H54 (cell line): ENCODE measurements around the gene ARHGAP42.

Source experiments
- DNase-seq: peaks from one replicate; pipeline ENCODE4 v3.0.0; 2011; ENCODE audit warnings: low spot score, mixed read lengths; ENCODE audit not compliant: insufficient read length
- FAIRE-seq: peaks from 3 replicates; lab custom pipeline; 2011; peaks lifted over from hg19 to GRCh38; lab: Jason Lieb, UNC
- POLR2A ChIP-seq: IDR thresholded peaks from 2 replicates; pipeline ENCODE4 v1.6.1; 2011; ENCODE audit warnings: low read depth, mild to moderate bottlenecking, low read length

ARHGAP42 gene

DNA sequence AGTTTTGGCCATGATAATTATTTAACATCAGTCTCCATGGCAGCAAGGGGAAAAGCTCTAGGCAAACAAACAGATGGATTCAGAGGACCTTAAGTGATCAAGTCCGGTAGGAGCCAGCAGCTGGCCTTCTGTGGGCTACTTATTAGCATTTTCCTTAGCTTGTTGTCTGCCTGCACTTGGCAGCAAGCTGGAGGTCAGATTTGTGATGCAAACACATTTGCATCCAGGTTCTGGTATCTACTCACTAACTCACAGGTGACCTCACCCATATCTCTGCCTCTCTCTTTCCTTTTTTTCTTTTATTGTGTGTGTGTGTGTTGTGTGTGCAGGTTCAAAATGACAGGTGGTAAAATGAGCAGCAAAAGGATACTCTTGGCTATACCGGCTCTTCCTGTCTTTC lies 32.3 kb downstream of the ARHGAP42 start:
- no peak for TF ChIP-seq POLR2A
- FAIRE-seq: no peak
- DNase-seq: no peak

GRCh38 chr11:100719809-100720221 lies 32.7 kb downstream of the ARHGAP42 start:
- peak; percentile 91 for FAIRE-seq
- DNase-seq: peak; percentile 21
- no peak for TF ChIP-seq POLR2A

GRCh38 chr11:100726680-100727079 lies 39.6 kb downstream of the ARHGAP42 start:
- no peak for DNase-seq
- no peak for TF ChIP-seq POLR2A
- no peak for FAIRE-seq

- no peak for FAIRE-seq
- TF ChIP-seq POLR2A: no peak
- no peak for DNase-seq
Measured at GRCh38 chr11:100727410-100727809, 40.3 kb downstream of the ARHGAP42 start.

DNA sequence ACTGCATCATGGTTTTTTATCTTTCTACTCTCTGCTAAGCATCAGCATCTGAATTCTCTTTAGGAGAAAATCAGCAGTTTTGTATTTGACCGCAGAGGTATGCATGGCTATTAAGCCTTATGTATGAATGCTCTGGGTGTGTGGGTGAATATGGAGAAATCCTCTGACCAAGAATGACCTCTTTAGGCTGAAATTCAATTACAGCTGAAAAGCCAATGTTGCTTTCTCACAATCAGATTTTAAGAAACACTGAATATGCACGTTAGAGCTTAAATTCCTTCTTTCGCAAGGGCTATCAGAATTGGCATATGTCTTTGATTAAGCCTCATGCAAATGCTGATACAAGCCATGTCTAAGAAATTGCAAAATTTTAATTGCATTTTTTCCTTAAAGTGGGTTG lies 43.2 kb downstream of the ARHGAP42 start:
- no peak for DNase-seq
- no peak for FAIRE-seq
- TF ChIP-seq POLR2A: no peak

- FAIRE-seq (no peak), DNase-seq (no peak)
- TF ChIP-seq POLR2A: no peak
Measured at GRCh38 chr11:100731471-100731870, 44.4 kb downstream of the ARHGAP42 start.

GRCh38 chr11:100732949-100733348 lies 45.9 kb downstream of the ARHGAP42 start:
- no peak for FAIRE-seq
- DNase-seq: no peak
- no peak for TF ChIP-seq POLR2A

GRCh38 chr11:100734743-100735527 lies 47.8 kb downstream of the ARHGAP42 start:
- no peak for FAIRE-seq
- TF ChIP-seq POLR2A: no peak
- no peak for DNase-seq

DNA sequence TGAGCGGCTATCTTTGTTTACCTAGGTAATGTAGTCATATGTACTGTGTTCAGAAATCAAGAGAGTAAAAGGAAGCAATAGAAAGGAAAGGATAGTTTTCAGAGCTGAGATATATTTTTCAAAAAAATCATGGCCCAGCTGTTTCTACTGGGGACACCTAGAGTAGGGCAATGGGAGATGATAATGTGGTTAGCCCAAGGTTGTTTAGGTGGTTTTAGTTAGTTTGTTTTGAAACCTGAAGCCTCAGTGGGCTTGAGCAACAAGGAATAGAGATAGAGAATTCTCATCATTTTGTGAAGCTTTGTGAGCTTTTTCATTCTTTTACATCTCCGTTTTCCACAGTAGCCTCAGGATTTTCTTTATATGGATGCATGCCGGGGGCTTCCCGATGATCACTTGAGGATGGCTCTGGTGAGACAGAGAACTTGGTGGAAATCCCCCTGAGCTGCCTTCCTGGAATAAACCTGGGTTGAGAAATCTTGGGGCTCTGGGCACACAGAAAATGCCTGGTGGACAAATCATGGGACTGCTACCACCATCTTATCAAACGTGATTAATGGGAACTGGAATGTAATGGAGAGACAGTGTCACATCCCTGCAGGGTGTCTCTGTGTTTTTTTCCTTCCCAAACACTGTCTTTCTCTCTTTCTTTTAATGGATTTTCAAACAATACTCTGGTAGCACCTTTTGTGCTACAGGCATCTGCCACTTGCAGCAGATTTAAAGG lies 49.0 kb downstream of the ARHGAP42 start:
- no peak for DNase-seq
- no peak for TF ChIP-seq POLR2A
- FAIRE-seq: no peak

DNA sequence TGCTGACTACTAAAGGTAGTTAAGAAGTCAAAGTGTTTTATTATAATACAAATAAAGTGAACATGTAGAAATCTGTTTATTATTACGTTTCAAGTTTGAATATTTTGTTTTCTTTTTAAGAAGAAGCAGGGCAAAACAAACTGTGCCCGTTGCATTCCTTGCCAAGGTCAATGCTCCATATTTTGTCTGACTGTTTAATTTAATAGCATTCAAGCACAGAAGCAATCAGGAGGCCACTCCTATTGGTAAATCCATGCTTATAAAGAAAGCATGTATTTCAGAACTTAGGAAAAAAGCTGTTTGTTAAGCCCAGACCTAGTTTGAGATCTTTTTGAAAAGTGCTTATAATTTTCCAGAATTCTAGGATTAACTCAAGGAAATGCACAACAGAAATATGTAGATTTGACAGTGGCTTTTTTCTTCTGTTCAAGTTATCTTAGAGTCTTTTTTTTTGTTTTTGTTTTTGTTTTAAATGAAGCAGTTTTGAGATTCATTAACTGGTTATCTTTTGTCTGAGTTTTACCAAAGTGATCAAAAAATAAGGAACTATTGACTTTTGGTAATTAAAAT lies 51.7 kb downstream of the ARHGAP42 start:
- DNase-seq (no peak), FAIRE-seq (no peak)
- no peak for TF ChIP-seq POLR2A

DNA sequence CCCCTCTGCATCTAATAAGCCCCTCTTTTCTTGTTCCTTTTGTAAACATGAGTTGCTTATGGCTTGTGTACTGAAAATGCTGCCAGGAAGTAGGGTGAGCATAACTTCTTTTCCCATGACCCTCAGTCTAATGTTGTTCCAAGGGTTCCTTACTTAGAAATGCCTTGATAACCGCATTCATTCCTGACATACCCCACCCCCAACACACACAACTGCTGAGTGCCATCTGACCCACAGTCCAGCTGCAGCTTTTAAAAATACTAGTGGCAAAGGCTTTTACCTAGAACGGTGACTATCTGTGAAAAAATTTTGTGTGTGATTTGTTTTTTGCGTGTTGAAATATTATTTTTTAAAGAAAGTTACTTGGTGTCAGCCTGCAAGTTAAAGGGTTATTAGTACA lies 52.6 kb downstream of the ARHGAP42 start:
- FAIRE-seq: peak; percentile 71

GRCh38 chr11:100740440-100740839 lies 53.4 kb downstream of the ARHGAP42 start:
- TF ChIP-seq POLR2A: no peak
- DNase-seq (no peak), FAIRE-seq (peak; percentile 6)

More for the DNA sequence above, 52.6 kb downstream of the ARHGAP42 start:
- peak; percentile 12 for DNase-seq
- TF ChIP-seq POLR2A: no peak

GRCh38 chr11:100741866-100742625 lies 55.0 kb downstream of the ARHGAP42 start:
- TF ChIP-seq POLR2A: no peak
- FAIRE-seq (no peak), DNase-seq (no peak)
